HG02840 (cell line): ENCODE data around the gene UEVLD.
A peak's percentile ranks its signal among the peaks of the same experiment; 100 is the strongest.
"Not testable (repeated sequence)": the region's sequence is repeated elsewhere in the genome, so short reads cannot be mapped to it uniquely, and the experiment has no call there.

Experiments
- ATAC-seq: cut with Tn5 transposase; IDR thresholded peaks from one replicate; pipeline ENCODE4 v1.9.1; 2021; ENCODE audit warnings: mild to moderate bottlenecking, moderate library complexity, moderate number of reproducible peaks; ENCODE audit not compliant: unreplicated experiment, low FRiP score

Gene UEVLD

GRCh38 chr11:18588297-18589252 is at the start of gene UEVLD:
TSS of gene UEVLD (minus strand) at chr11:18588734. CDS start at chr11:18588654, 80 bp downstream.
- ATAC-seq, result peak; percentile 69

- peak; percentile 96 for ATAC-seq
These were observed 45.9 kb upstream of the UEVLD start, which contains the start of gene SPTY2D1 for GRCh38 chr11:18634140-18635032. TSS of gene SPTY2D1 (minus strand) at chr11:18634342. CDS start at chr11:18634257, 85 bp downstream.

DNA sequence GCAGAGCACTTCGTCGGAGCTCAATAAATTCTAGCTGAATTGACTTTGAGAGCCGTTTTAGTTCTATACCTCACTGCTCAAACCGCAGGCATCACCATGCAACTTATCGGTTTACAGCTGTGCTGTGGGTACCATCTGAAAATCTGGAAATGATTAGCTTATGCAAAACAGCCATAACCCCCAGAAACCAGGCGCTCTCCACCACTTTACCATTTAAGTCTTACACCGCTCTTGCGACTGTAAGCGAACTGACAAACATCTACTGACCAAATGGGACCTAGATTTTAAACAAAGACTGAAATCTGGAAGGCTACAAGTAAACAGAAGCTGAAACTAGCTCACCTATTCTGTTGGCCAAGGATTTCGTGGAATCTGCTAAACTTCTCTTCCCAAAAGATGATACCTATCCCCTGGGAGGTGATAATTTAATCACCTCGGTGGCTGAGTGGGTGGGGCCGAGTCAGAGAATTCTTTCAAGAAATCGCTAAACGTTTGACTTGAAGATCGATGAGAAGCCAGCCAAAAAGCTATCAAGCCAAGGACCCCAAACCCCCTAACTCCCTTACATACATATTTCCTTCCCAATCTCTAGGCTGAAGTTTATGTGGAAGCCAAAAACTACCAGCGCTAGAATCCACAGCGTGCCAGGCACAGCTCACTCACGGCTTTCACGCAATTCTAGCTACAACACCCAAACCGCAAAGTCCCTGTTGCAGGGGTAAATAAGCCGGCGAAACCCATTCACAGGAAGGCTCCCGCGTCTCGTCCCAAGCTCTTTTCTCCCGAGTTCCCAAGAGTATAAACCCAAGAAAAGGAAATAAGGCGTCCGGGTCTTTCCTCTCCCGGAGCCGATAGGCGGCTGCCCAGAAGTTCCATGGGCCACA is 45.0 kb upstream of the UEVLD start:
- peak; percentile 47 for ATAC-seq

- no peak for ATAC-seq
These were observed 44.3 kb upstream of the UEVLD start for GRCh38 chr11:18632841-18633240.

GRCh38 chr11:18624161-18624560 is 35.6 kb upstream of the UEVLD start:
- ATAC-seq, result no peak

- ATAC-seq, result no peak
These were observed 35.2 kb upstream of the UEVLD start for GRCh38 chr11:18623707-18624106.

- no peak for ATAC-seq
These were observed 29.9 kb upstream of the UEVLD start for GRCh38 chr11:18618342-18619025.

DNA sequence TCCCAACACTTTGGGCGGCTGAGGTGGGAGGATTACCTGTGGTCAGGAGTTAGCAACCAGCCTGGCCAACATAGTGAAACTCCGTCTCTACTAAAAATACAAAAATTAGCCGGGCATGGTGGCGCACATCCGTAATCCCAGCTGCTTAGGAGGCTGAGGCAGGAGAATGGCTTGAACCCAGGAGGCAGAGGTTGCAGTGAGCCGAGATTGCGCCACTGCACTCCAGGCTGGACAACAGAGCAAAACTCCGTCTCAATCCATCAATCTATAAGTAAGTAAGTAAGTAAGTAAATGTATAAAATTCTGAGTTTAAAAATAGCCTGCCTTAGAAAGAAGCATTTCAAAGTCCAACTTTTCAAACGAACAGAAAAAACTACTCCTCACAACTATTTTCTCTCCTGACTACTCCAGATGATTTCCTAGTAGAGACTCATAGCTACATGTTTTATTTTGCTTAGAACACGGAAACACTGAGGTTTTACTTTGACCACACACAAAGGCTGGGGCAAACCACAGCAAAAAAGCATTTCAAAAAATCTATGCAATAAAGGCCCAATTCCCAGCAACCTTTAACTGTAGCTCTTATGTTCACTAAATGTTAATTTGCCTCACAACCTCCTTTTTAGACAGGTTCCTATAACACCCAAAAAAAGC is 29.3 kb upstream of the UEVLD start:
- no peak for ATAC-seq

GRCh38 chr11:18615628-18616392 is 27.3 kb upstream of the UEVLD start:
- ATAC-seq, result peak; percentile 93

DNA sequence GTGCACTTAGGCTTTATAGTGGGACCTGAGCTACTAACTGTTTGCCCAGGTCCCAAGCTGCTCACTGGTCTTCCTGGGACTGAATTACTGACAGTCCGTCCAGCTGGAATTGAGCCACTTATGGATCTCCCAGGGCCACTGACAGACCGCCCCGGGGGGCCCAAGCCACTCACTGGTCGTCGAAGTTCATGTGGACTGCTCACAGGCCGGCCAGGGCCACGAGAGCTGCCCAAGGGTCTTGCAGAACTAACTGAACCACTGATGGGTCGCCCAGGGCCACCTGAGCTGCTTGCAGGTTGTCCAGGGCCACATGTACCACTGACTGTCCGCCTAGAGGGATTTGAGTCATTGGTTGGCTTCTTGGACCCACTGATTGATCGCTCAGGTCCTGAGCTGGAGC is 26.1 kb upstream of the UEVLD start:
- ATAC-seq, result no peak

GRCh38 chr11:18612394-18612793 is 23.9 kb upstream of the UEVLD start:
- ATAC-seq, result no peak

GRCh38 chr11:18611196-18611595 is 22.7 kb upstream of the UEVLD start:
- no peak for ATAC-seq

GRCh38 chr11:18608376-18608775 is 19.8 kb upstream of the UEVLD start:
- ATAC-seq, result no peak

DNA sequence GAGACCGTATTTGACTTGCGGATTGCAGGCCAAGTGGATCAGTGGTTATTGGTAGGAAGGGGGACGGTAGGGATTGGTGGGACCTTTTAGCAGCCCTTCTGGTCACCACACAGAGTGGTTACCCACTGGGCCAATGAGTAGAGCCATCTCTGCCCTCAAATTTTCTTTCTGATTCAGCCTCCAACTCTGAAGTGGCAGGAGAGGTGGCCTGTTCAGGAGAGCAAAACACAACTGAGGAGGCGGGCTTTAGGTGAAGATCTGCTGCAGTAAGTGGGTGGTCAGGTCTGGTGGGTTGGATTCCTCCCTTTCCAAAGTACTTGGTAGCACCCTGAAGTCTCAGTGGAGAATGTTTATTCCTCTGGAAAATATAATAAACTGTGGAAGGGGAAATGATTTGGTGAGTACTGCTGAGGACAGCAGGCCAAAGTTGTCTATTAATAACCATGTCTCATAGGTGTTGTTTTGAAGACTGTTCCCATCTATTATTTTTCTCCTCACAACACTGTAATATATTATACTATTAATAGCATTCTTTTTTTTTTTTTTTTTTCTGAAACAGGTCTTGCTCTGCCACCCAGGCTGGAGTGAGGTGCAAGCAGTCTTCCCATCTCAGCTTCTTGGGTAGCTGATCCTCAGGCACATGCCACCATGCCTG is 12.5 kb upstream of the UEVLD start:
- no peak for ATAC-seq

GRCh38 chr11:18599739-18600230 is 11.3 kb upstream of the UEVLD start, which contains the start of gene MISFA:
TSS of gene MISFA (plus strand) at chr11:18599789. CDS start at chr11:18599929, 140 bp downstream.
- ATAC-seq, result no peak

GRCh38 chr11:18594999-18595749 is 6.6 kb upstream of the UEVLD start:
- ATAC-seq, result no peak

- ATAC-seq, result not testable (repeated sequence)
These were observed 5.6 kb upstream of the UEVLD start for GRCh38 chr11:18594088-18594487.
